Muscle layer of colon (tissue), 2 donors: Measurements from ENCODE around the gene COL15A1.

Experiments
- H3K27ac ChIP-seq: one replicate; pipeline ENCODE4 v1.7.0; 2013; ENCODE audit warnings: low read depth, mild to moderate bottlenecking, low read length, moderate library complexity
- H3K27me3 ChIP-seq, 2 donors: one replicate each; pipeline ENCODE4 v1.7.0; 2013; ENCODE audit warnings: low read length in 2 of 2, mild to moderate bottlenecking in 2 of 2; ENCODE audit not compliant: insufficient read depth in 2 of 2, control insufficient read depth in 1 of 2
- H3K36me3 ChIP-seq: one replicate; pipeline ENCODE4 v1.7.0; 2013; ENCODE audit warnings: mild to moderate bottlenecking, low read length; ENCODE audit not compliant: insufficient read depth
- H3K4me1 ChIP-seq: one replicate; pipeline ENCODE4 v1.7.0; 2013; ENCODE audit warnings: mild to moderate bottlenecking, low read length; ENCODE audit not compliant: insufficient read depth
- H3K4me3 ChIP-seq, 2 donors: one replicate each; pipeline ENCODE4 v1.7.0; 2013; ENCODE audit warnings: low read length in 2 of 2, low read depth in 1 of 2, mild to moderate bottlenecking in 1 of 2, moderate library complexity in 1 of 2
- H3K9ac ChIP-seq: one replicate; pipeline ENCODE4 v1.7.0; 2013; ENCODE audit warnings: low read length
- H3K9me3 ChIP-seq: one replicate; pipeline ENCODE4 v1.7.0; 2013; ENCODE audit warnings: mild to moderate bottlenecking, low read length
- donor health status: abdominal sarcoma.
- donor health status: Adenocarcinoma of cecum.

COL15A1 gene

DNA sequence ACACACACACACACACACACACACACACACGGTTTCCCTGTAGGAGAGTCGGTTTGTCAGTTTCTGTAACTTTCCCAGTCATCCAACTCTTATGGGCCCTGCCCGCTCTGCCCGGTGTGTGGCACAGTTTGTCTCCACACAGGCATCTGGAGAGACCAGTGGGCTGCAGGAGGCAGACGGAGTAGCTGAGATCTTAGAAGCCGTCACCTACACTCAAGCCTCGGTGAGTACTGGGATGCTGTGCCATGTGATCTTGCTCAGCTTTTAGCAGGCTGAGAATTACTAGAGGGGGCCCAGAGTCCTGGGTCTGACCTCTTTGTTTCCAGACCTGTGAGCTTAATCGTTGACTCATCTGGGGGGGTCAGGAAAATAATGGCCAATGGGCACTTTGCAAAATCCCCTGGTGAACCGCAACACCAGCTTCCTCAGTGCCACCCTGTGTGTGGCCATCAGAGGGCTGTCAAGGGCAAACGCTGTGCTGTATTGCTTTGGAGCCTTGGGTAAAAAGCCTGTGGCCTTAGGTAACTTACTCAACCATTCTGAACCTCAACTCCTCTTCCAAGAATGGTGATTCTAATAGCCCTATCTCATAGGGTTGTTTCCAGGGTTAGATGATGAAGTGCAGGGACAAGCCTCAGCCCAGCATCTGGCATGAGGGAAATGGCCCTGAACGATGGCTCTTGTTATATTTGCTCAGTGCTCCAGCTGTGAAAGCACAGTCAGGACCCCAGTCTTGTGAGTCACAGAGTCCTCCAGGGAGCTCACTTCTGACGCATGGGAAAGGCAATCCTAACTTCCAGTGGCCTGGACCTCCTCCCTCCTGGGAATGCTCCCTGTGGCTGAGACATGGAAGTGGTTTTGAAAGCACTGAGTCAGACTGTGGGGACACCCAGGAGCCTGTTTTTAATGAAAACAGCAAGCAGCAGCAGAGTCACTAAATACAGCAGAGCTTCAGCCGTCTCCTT lies 45.6 kb downstream of the COL15A1 start:
- H3K4me1 ChIP-seq, result peaks cover 33% of the 10 kb centered on the region
- H3K4me3 ChIP-seq, result no peak overlapping the region
- H3K36me3 ChIP-seq, result peaks cover 13% of the 10 kb centered on the region
- no peaks in the 10 kb centered on the region for H3K9me3 ChIP-seq
- H3K9ac ChIP-seq, result no peak overlapping the region
- H3K27me3 ChIP-seq, result no peaks in the 10 kb centered on the region
- H3K27ac ChIP-seq, result no peak overlapping the region

DNA sequence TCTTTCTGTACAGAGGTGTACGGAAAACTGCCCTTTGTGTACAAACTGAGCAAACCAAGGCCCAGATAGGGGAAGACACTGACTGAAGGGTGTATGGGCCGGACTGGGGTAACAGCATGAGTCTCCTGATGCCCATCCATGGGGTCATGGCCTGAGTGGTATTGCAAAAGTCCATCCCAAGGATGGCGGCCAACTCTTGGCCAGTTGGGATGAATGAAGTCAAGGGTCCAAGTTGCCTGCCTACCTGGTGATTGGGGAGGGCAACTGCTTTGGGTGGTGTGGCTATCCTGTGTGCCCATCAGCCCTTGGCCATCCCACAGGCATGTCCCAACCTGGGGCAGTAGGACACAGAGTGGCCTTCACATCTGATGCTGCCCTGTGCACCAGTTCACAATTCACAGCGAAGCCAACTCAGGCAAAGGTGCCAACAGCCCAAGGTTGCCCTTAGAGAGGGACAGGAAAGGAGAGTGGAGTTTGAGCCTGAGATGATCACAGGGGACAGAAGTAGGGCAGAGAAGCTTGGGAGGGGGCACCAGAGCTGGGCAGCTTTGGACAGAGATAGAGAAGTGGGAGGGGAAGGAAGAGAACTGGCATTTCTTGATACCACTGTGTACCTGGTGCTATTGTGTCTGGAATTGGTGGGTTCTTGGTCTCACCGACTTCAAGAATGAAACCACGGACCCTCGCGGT lies 46.6 kb downstream of the COL15A1 start:
- no peak overlapping the region for H3K4me3 ChIP-seq
- peaks cover 43% of the 10 kb centered on the region for H3K4me1 ChIP-seq
- peaks cover 13% of the 10 kb centered on the region for H3K36me3 ChIP-seq
- no peak overlapping the region for H3K9ac ChIP-seq
- no peaks in the 10 kb centered on the region for H3K9me3 ChIP-seq
- no peak overlapping the region for H3K27ac ChIP-seq
- no peaks in the 10 kb centered on the region for H3K27me3 ChIP-seq

- Histone ChIP-seq H3K27ac (no peak overlapping the region), H3K4me3 (no peak overlapping the region), H3K27me3 (no peaks in the 10 kb centered on the region), H3K9ac (no peak overlapping the region), H3K9me3 (no peaks in the 10 kb centered on the region), H3K36me3 (peaks cover 16% of the 10 kb centered on the region), H3K4me1 (peaks cover 52% of the 10 kb centered on the region)
These were observed 48.6 kb downstream of the COL15A1 start for GRCh38 chr9:98992107-98992884.

DNA sequence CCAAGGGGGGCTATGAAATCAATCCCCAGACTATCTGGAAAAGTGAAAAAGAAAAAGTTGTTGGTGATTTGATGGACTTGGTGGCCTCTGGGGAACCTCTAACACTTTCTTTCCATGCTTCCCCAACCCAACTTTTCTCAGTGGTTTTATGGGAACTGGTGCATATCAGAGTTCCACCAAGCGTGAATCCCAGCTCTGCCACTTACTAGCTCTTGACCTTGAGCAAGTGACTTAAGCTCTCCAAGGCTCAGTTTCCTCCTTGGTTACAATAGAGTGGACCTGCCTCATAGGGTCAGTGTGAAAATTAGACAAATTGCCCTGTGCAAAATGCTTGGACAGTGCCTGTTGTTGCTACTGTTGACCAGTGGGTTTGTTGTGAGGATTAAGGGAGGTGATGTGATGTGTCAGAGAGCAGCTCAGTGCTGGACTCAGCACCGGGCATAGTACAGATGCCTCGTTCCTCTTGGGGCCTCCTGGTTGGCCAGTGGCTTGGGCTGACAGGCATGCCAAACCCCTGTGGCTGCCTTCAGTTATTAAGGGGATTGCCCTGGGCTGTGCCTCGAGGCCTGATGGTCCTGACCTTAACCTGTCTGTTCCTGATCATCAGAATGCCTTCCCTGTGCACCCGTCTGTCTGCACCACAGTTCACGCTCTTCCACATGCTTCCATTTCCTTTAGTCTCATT lies 49.3 kb downstream of the COL15A1 start:
- Histone ChIP-seq H3K4me1 (peaks cover 52% of the 10 kb centered on the region), H3K36me3 (peaks cover 16% of the 10 kb centered on the region), H3K9ac (no peak overlapping the region), H3K9me3 (no peaks in the 10 kb centered on the region), H3K4me3 (no peak overlapping the region), H3K27ac (peak overlapping the region; percentile 12), H3K27me3 (no peaks in the 10 kb centered on the region)

GRCh38 chr9:98993570-98993945 lies 49.9 kb downstream of the COL15A1 start:
- H3K27ac ChIP-seq, result peak overlapping the region; percentile 12
- peaks cover 55% of the 10 kb centered on the region for H3K4me1 ChIP-seq
- H3K27me3 ChIP-seq, result no peaks in the 10 kb centered on the region
- H3K9ac ChIP-seq, result no peak overlapping the region
- H3K9me3 ChIP-seq, result no peaks in the 10 kb centered on the region
- no peak overlapping the region for H3K4me3 ChIP-seq
- peaks cover 16% of the 10 kb centered on the region for H3K36me3 ChIP-seq

- Histone ChIP-seq H3K27me3 (no peaks in the 10 kb centered on the region), H3K36me3 (peaks cover 12% of the 10 kb centered on the region), H3K9me3 (no peaks in the 10 kb centered on the region), H3K27ac (peak overlapping the region; percentile 69), H3K4me1 (peaks cover 58% of the 10 kb centered on the region), H3K4me3 (no peak overlapping the region), H3K9ac (no peak overlapping the region)
These were observed 50.7 kb downstream of the COL15A1 start for GRCh38 chr9:98994172-98995058.

GRCh38 chr9:98995059-98995671 lies 51.5 kb downstream of the COL15A1 start:
- Histone ChIP-seq H3K27ac (peak overlapping the region; percentile 69), H3K9ac (no peak overlapping the region), H3K9me3 (no peaks in the 10 kb centered on the region), H3K27me3 (no peaks in the 10 kb centered on the region), H3K4me1 (peaks cover 51% of the 10 kb centered on the region), H3K36me3 (peaks cover 8% of the 10 kb centered on the region), H3K4me3 (no peak overlapping the region)

DNA sequence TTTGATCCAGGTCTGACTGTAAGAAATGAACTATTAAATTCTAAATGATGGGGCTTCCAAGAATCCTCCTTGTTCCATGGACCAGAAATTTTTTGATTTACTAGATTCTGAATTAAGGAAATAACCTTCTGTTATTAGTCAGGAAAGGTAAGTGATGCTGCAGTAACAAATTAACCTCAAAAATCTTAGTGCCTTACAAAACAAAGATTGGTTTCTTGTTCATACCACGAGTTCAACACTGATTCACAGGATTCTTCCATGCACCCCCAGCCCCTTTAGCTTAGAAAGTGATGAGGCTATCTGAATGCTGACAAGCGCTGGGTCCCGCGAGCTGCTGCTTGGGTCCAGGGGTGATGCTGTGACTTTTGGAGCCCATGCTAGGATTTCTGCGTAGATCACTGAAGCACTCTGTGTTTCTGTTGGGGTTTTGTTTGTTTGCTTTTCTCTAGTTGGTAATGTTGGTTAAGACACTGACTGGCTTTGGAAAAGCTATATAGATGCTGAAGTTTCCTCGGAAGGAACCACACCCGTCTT lies 52.3 kb downstream of the COL15A1 start:
- Histone ChIP-seq H3K9me3 (no peaks in the 10 kb centered on the region), H3K27me3 (no peaks in the 10 kb centered on the region), H3K27ac (peak overlapping the region; percentile 69), H3K36me3 (peaks cover 11% of the 10 kb centered on the region), H3K4me3 (no peak overlapping the region), H3K4me1 (peaks cover 51% of the 10 kb centered on the region), H3K9ac (no peak overlapping the region)

GRCh38 chr9:98997604-98998003 lies 53.9 kb downstream of the COL15A1 start:
- Histone ChIP-seq H3K4me3 (no peak overlapping the region), H3K9me3 (no peaks in the 10 kb centered on the region), H3K27me3 (no peaks in the 10 kb centered on the region), H3K27ac (peak overlapping the region; percentile 77), H3K36me3 (peaks cover 27% of the 10 kb centered on the region), H3K4me1 (peaks cover 51% of the 10 kb centered on the region), H3K9ac (peak overlapping the region; percentile 23)
